CD4-positive, alpha-beta T cell treated with Interleukin-12 subunit alpha and Interleukin-12 subunit beta, for 1 hour (primary cell): ENCODE data around the gene EIF4E3.

Source experiments
- DNase-seq: peaks from one replicate; pipeline ENCODE4 v3.0.0-alpha.2; 2020

Gene EIF4E3

DNA sequence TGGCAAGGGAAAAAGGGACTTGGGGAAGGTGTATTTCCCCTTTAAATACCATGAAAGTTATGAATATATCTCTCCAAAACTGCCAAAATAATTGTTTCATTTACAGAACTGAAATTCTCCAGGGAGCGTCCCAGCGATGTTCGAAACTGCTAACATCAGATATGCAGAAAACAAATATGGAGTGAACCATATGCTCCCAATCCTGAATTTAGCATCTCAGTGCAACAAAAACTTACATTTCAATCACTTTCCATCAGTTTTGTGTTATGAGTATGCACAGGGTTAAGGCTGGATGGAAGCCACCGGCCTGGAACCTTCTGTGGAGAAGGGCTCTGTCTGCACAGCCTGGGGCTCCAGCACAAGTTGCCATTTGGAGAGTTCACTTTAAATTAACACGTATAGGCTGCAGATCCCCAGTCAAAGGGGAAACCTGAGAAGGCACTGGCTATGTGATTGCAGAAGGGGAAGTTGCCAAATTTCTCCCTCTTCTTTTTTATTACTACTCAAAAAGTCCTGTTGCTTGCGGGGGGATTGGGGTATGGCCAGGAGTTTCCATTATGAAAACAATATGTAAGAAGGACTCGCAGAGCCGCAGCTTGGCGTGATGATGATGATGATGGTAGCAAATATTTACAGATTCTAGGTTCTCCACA is 84.7 kb downstream of the EIF4E3 start:
- DNase-seq: no peak

DNA sequence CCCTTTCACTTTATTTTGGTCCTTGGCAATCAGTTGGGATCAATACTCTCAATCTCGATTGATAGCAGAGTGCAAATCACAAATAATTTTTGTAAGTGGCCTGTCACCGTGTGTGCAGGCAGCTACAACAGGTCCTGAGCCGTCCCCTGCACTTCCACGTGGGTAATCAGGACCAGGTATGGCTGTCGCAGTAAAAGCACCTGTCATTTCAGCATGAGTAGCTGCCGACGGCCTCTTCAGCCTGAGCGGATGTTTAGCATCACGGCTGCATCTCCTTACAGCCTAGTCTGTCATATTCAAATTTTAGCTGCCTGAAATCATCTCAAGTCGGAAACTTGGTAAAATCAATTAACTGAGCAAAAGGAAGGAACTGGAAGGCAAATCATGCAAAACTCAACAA is 88.7 kb downstream of the EIF4E3 start:
- no peak for DNase-seq

DNA sequence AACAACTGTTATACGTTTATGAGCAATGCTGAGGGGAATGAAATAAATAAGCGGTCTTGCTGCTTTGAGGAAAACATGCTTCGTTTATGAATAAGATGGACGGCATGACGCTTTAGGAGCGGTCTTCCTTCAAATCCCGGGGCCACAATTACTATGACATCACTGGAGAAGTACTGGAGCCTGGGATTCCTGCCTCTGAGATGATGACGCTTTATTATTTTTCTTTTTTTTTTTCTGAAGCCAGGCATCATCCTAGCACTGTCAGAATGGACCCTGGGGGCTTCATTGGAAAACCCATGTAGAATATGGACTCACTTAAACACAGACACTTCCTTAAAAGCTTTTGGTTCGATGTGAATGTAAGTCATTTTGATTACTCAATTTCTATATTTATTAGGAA is 89.2 kb downstream of the EIF4E3 start:
- DNase-seq: no peak

DNA sequence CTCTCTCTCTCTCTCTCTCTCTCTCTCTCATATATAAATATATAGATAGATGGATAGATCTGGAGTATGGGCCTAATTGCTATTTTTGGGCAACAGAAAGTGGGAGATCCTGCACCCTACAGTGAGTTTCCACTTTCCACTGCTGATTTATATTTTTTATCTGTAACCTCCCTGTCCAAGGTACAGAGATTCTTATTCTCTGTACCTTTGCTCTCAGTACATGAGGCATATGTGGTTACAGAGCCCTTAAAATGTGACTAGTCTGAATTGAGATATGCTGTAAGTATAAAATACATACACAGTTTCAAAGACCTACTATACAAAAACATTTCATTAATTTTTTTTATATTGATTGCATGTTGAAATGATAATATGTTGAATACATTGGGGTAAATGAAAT is 90.5 kb downstream of the EIF4E3 start:
- DNase-seq: no peak

DNA sequence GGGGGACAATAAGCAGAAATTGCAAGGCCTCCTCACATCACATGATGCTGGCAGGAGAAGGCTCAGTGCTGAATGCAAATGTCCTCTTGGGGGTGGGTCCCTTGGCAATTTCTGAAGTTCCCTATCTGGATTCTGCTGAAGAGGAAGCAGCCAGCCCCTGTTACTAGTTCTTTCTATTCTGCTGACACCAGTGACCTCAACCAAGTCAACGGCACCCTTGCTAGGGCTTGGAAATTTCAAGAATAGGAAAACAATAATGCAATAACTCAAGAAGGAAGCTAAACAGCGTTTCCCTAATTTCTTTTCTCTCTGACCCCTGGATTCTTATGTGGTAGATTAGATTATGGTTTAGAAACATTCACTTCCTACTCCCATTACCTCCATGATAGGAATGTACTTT is 95.5 kb downstream of the EIF4E3 start:
- DNase-seq: peak; percentile 1

DNA sequence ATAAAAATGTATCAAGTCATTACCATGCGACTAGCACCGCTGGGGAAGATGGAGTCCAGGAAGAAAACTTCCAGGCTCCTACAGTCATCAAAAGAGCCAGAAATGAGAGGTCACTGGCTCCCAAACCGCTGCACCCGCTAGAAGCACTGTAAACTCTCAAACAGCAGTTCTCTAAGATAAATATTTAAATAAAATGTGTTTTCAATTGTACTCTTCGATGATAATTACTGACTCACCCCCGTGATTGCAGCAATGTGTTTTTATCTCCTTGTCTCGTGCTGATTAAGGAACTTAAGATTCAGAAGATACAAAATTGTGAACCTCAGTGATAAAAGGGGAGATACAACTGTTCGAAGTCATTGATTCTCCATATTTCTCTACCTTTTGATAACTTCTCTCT is 95.9 kb downstream of the EIF4E3 start:
- DNase-seq: no peak

DNA sequence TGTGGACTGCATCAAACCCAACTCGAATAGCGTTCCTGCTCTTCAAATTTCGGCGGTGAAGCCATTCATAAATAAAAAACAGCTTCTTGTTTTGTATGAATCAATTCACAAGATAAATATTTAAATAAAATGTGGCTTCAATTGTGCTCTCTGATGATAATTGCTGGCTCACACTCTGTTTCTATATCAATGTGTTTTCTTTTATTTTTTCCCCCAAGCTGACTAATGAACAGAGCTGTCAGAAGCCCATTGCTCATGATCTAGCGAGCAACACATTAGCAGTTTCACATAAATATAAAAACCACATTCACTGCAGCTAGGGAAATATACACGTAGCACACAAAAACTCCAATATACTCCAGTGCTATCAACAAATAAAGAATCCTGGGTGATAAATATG is 96.7 kb downstream of the EIF4E3 start:
- DNase-seq: no peak

DNA sequence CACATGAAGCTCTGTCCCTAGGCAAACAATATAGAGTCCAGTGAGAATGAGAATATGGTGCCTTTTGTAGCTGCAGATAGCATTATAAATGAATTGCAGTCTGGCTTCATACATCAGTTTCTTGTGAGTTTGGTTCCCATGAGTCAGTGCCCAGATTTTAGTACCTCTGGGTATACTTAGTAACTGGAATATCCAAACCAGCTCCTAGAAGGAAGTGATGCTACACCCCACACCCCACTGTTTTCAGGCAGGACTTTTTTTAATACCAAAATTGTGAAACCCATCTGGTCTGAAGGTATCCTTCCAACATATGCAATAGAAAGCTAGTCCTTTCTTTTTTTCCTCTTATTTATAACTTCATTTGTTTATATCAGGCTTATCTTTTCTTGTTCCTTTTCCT is 99.5 kb downstream of the EIF4E3 start:
- DNase-seq: no peak
